Cardiac fibroblast (primary cell): ENCODE data around the gene LAMA1.

Experiments
- DNase-seq, 2 donors: peaks; one replicate each; pipeline versions ENCODE4 v3.0.0 to v3.0.0-alpha.2; 2010; ENCODE audit warnings: low read depth in 2 of 2
- H3K4me3 ChIP-seq, 2 donors: replicated peaks in 1 of 2; 1 replicate in 1 of 2; 2 replicates in 1 of 2; pipeline ENCODE4 v1.5.1; 2011; ENCODE audit warnings: low read depth in 2 of 2, low read length in 2 of 2, mild to moderate bottlenecking in 2 of 2, moderate library complexity in 1 of 2
- CTCF ChIP-seq: IDR thresholded peaks from one replicate; pipeline ENCODE4 v1.5.1; 2011; ENCODE audit warnings: low read depth, mild to moderate bottlenecking, low read length, inconsistent platforms

The LAMA1 gene

GRCh38 chr18:6956999-6957398, 160.6 kb downstream of the LAMA1 start:
- H3K4me3 ChIP-seq: no peak overlapping the region
- no peak for TF ChIP-seq CTCF
- DNase-seq: no peak

- H3K4me3 ChIP-seq: no peak overlapping the region
- TF ChIP-seq CTCF: no peak
- no peak for DNase-seq
Observed at GRCh38 chr18:6956495-6956894, 161.1 kb downstream of the LAMA1 start.

- no peak for TF ChIP-seq CTCF
- DNase-seq: no peak
- H3K4me3 ChIP-seq: no peak overlapping the region
Observed at GRCh38 chr18:6955304-6955703, 162.3 kb downstream of the LAMA1 start.

- H3K4me3 ChIP-seq: no peak overlapping the region
- no peak for DNase-seq
- TF ChIP-seq CTCF: no peak
Observed at GRCh38 chr18:6954501-6954900, 163.1 kb downstream of the LAMA1 start.

- DNase-seq: no peak
- TF ChIP-seq CTCF: no peak
- no peak overlapping the region for H3K4me3 ChIP-seq
Observed at GRCh38 chr18:6951336-6952090, 166.1 kb downstream of the LAMA1 start.

GRCh38 chr18:6950641-6951040, 167.0 kb downstream of the LAMA1 start:
- TF ChIP-seq CTCF: no peak
- no peak for DNase-seq
- no peak overlapping the region for H3K4me3 ChIP-seq
